ENCODE data around the gene PDGFC. TPM values are rescaled to one million over a fixed set of nuclear protein-coding genes. Genes with fewer than 3 reads are reported as not detected.
A peak's percentile ranks its signal among the peaks of the same experiment; 100 is the strongest.

PDGFC gene
- total and polyA plus RNA-seq, 2 of the 13 experiments (the other 11 are each of a cell fraction or from before 2014, with no cell fraction given) = 4.6 to 9.1 TPM

DNA sequence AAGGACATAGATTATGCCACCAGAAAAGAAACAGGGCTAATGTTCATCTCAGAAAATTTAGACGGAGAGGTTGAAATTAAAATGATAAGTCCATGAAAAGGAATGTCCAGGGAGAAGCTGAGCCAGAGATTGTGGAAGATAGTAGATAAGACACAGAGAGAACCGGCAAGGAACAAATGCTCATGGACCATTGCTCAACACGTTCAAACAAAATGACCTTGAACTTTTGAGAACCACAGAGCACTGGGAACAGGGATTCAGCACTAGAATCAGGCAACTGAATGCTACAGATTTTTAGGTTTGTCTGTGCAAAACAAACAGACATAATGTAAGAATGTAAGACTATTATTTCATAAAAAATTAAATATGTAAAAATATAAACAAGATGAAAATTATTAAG lies 206.3 kb downstream of the PDGFC start (continued):
- TF ChIP-seq CEBPG (CRISPR knock-in tag; IDR thresholded peaks at IDR 0.05) = peak; percentile 90
- no peak for TF ChIP-seq SIN3B (IDR thresholded peaks at IDR 0.05; ENCODE audit: low read length)
- TF ChIP-seq, protein P1, sequence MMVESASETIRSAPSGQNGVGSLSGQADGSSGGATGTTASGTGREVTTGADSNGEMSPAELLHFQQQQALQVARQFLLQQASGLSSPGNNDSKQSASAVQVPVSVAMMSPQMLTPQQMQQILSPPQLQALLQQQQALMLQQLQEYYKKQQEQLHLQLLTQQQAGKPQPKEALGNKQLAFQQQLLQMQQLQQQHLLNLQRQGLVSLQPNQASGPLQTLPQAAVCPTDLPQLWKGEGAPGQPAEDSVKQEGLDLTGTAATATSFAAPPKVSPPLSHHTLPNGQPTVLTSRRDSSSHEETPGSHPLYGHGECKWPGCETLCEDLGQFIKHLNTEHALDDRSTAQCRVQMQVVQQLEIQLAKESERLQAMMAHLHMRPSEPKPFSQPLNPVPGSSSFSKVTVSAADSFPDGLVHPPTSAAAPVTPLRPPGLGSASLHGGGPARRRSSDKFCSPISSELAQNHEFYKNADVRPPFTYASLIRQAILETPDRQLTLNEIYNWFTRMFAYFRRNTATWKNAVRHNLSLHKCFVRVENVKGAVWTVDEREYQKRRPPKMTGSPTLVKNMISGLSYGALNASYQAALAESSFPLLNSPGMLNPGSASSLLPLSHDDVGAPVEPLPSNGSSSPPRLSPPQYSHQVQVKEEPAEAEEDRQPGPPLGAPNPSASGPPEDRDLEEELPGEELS (CRISPR knock-in tag; IDR thresholded peaks at IDR 0.05) = no peak
- no peak for TF ChIP-seq ZNF207 (IDR thresholded peaks at IDR 0.05; ENCODE audit: borderline replicate concordance)
- TF ChIP-seq HMG20B (CRISPR knock-in tag; conservative IDR thresholded peaks at IDR 0.05) = peak; percentile 38; the same call in 1 of the 2 replicates
- TF ChIP-seq IKZF1 (IDR thresholded peaks at IDR 0.05) = no peak
- no peak for TF ChIP-seq ZNF768 (CRISPR knock-in tag; IDR thresholded peaks at IDR 0.05)
- TF ChIP-seq, protein P2, sequence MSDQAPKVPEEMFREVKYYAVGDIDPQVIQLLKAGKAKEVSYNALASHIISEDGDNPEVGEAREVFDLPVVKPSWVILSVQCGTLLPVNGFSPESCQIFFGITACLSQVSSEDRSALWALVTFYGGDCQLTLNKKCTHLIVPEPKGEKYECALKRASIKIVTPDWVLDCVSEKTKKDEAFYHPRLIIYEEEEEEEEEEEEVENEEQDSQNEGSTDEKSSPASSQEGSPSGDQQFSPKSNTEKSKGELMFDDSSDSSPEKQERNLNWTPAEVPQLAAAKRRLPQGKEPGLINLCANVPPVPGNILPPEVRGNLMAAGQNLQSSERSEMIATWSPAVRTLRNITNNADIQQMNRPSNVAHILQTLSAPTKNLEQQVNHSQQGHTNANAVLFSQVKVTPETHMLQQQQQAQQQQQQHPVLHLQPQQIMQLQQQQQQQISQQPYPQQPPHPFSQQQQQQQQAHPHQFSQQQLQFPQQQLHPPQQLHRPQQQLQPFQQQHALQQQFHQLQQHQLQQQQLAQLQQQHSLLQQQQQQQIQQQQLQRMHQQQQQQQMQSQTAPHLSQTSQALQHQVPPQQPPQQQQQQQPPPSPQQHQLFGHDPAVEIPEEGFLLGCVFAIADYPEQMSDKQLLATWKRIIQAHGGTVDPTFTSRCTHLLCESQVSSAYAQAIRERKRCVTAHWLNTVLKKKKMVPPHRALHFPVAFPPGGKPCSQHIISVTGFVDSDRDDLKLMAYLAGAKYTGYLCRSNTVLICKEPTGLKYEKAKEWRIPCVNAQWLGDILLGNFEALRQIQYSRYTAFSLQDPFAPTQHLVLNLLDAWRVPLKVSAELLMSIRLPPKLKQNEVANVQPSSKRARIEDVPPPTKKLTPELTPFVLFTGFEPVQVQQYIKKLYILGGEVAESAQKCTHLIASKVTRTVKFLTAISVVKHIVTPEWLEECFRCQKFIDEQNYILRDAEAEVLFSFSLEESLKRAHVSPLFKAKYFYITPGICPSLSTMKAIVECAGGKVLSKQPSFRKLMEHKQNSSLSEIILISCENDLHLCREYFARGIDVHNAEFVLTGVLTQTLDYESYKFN (CRISPR knock-in tag; conservative IDR thresholded peaks at IDR 0.05) = peak; percentile 38; the same call in 1 of the 2 replicates
- no peak for TF ChIP-seq NFKB2 (CRISPR knock-in tag; IDR thresholded peaks at IDR 0.05; ENCODE audit: borderline replicate concordance)
- TF ChIP-seq GATAD2A (CRISPR knock-in tag; IDR thresholded peaks at IDR 0.05) = peak; percentile 85
- no peak for TF ChIP-seq SMYD3 (CRISPR knock-in tag; IDR thresholded peaks at IDR 0.05)
- TF ChIP-seq GABPB1 (CRISPR knock-in tag; IDR thresholded peaks at IDR 0.05) = no peak
- TF ChIP-seq CEBPB (IDR thresholded peaks at IDR 0.05; ENCODE audit: borderline replicate concordance, low read depth, low read length) = peak; percentile 82; the same call in 1 of the 2 replicates
- no peak for TF ChIP-seq RNF219 (CRISPR knock-in tag; IDR thresholded peaks at IDR 0.05)
- TF ChIP-seq, protein P3, sequence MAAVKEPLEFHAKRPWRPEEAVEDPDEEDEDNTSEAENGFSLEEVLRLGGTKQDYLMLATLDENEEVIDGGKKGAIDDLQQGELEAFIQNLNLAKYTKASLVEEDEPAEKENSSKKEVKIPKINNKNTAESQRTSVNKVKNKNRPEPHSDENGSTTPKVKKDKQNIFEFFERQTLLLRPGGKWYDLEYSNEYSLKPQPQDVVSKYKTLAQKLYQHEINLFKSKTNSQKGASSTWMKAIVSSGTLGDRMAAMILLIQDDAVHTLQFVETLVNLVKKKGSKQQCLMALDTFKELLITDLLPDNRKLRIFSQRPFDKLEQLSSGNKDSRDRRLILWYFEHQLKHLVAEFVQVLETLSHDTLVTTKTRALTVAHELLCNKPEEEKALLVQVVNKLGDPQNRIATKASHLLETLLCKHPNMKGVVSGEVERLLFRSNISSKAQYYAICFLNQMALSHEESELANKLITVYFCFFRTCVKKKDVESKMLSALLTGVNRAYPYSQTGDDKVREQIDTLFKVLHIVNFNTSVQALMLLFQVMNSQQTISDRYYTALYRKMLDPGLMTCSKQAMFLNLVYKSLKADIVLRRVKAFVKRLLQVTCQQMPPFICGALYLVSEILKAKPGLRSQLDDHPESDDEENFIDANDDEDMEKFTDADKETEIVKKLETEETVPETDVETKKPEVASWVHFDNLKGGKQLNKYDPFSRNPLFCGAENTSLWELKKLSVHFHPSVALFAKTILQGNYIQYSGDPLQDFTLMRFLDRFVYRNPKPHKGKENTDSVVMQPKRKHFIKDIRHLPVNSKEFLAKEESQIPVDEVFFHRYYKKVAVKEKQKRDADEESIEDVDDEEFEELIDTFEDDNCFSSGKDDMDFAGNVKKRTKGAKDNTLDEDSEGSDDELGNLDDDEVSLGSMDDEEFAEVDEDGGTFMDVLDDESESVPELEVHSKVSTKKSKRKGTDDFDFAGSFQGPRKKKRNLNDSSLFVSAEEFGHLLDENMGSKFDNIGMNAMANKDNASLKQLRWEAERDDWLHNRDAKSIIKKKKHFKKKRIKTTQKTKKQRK (IDR thresholded peaks at IDR 0.05; ENCODE audit: low read length) = no peak
- no peak for TF ChIP-seq ARNTL (CRISPR knock-in tag; IDR thresholded peaks at IDR 0.05)
- no peak for TF ChIP-seq ZNF740 (CRISPR knock-in tag; IDR thresholded peaks at IDR 0.05)
- no peak for TF ChIP-seq JUNB (CRISPR knock-in tag; IDR thresholded peaks at IDR 0.05; ENCODE audit: borderline replicate concordance)

Measured in HepG2 (cell line).